ENCODE measurements around the gene GFOD1. TPM values are rescaled to one million over a fixed set of nuclear protein-coding genes. Genes with fewer than 3 reads are reported as not detected.

The GFOD1 gene
- total and polyA plus RNA-seq, 7 donors: 5.9 to 34.2 (median 16.7) TPM

- H3K4me1 ChIP-seq: peaks cover 33% of the 10 kb centered on the region
- H3K9me3 ChIP-seq: no peaks in the 10 kb centered on the region
- H3K4me3 ChIP-seq: no peak overlapping the region
- DNase-seq: peak; percentile 49 to 66
- TF ChIP-seq CTCF (IDR thresholded peaks at IDR 0.05): no peak
- no peaks in the 10 kb centered on the region for H3K27me3 ChIP-seq (ENCODE audit: insufficient read depth in 3 of 3, low read length in 2 of 3)
- peaks cover 0 to 5% of the 10 kb centered on the region in 2 donors for H3K36me3 ChIP-seq (ENCODE audit: insufficient read depth in 1 of 2, low read depth in 1 of 2)
- 25 to 50% (median 34%) methylated on average over 7 of the region's 7 CpGs for WGBS, 3 donors
- ATAC-seq: peak; percentile 14 to 62 (median 58)
- peak overlapping the region; percentile 11 for H3K27ac ChIP-seq
- intact Hi-C loops (cut with DNase I): no loop called here
Measured at GRCh38 chr6:13457577-13457976, 29.8 kb downstream of the GFOD1 start.

DNA sequence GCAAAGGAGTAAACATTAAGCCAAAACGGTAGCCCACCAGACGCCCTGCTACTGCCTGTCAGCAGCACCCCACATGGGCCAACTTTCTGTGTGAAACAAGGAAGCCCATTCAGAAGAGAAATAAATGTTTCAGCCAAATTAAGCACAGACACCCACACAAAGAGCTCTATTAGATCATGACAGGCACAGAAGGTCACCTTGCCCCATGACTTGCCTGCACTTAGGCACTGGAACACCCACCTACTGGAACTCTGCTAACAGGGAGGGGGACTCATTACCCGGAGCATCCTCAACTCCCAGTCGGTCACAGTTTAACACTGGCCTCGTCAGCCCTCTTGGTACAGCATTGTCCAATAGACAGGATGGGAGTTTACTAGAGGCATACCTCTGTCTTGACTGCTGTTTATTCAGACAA is 31.8 kb downstream of the GFOD1 start:
- Histone ChIP-seq H3K4me1 (peaks cover 33% of the 10 kb centered on the region), H3K4me3 (no peak overlapping the region), H3K36me3 (ENCODE audit: insufficient read depth in 1 of 2, low read depth in 1 of 2) (peaks cover 0 to 7% of the 10 kb centered on the region in 2 donors), H3K27me3 (ENCODE audit: insufficient read depth in 3 of 3, low read length in 2 of 3) (no peaks in the 10 kb centered on the region), H3K9me3 (no peaks in the 10 kb centered on the region), H3K27ac (peak overlapping the region; percentile 62)
- no peak for TF ChIP-seq CTCF (IDR thresholded peaks at IDR 0.05)
- no peak for DNase-seq
- ATAC-seq: peak; percentile 27 to 40 (median 34)
- 30 to 55% (median 37%) methylated on average over 5 of the region's 5 CpGs for WGBS, 3 donors
- intact Hi-C loops (cut with DNase I): no loop called here

- H3K27ac ChIP-seq: peak overlapping the region; percentile 62
- intact Hi-C loops (cut with DNase I): loop anchor here in 1 of 2 donors (5.0 kb wide), 1 partner anchor 37 kb away; no protein-coding TSS in a partner anchor
- H3K27me3 ChIP-seq (ENCODE audit: insufficient read depth in 3 of 3, low read length in 2 of 3): no peaks in the 10 kb centered on the region
- peak; percentile 51 to 77 for DNase-seq
- peak; percentile 77 to 82 (median 80) for ATAC-seq
- H3K9me3 ChIP-seq: no peaks in the 10 kb centered on the region
- peak; percentile 17 for TF ChIP-seq CTCF (IDR thresholded peaks at IDR 0.05)
- H3K36me3 ChIP-seq (ENCODE audit: insufficient read depth in 1 of 2, low read depth in 1 of 2): peaks cover 0 to 7% of the 10 kb centered on the region in 2 donors
- peaks cover 33% of the 10 kb centered on the region for H3K4me1 ChIP-seq
- H3K4me3 ChIP-seq: no peak overlapping the region
- 23 to 40% (median 25%) methylated on average over 11 of the region's 11 CpGs for WGBS, 3 donors
Measured at GRCh38 chr6:13454286-13455221, 32.8 kb downstream of the GFOD1 start.

GRCh38 chr6:13453771-13454251 is 33.6 kb downstream of the GFOD1 start:
- H3K9me3 ChIP-seq: no peaks in the 10 kb centered on the region
- 59 to 81% (median 73%) methylated on average over 2 of the region's 2 CpGs for WGBS, 3 donors
- no peaks in the 10 kb centered on the region for H3K27me3 ChIP-seq (ENCODE audit: insufficient read depth in 3 of 3, low read length in 2 of 3)
- peaks cover 0 to 7% of the 10 kb centered on the region in 2 donors for H3K36me3 ChIP-seq (ENCODE audit: insufficient read depth in 1 of 2, low read depth in 1 of 2)
- peak overlapping the region; percentile 62 for H3K27ac ChIP-seq
- TF ChIP-seq CTCF (IDR thresholded peaks at IDR 0.05): no peak
- H3K4me3 ChIP-seq: no peak overlapping the region
- peaks cover 33% of the 10 kb centered on the region for H3K4me1 ChIP-seq
- peak in 1 of 4 donors; percentile 20 for ATAC-seq
- no peak for DNase-seq
- intact Hi-C loops (cut with DNase I): loop anchor here in 1 of 2 donors (5.0 kb wide), 1 partner anchor 37 kb away; no protein-coding TSS in a partner anchor

Measured in psoas muscle (tissue), 8 donors.